GM23338 (cell line): Measurements from ENCODE around the gene DDX4. TPM values are rescaled to one million over a fixed set of nuclear protein-coding genes. Genes with fewer than 3 reads are reported as not detected.

Source experiments
- ATAC-seq: fragments of 200-7000 bp; cut with Tn5 transposase; 3 replicates; pipeline ENCODE4 v1.9.1; 2020
- DNase-seq: peaks from one replicate; pipeline ENCODE4 v3.0.0-alpha.2; 2015; ENCODE audit warnings: low spot score
- H2AFZ ChIP-seq: fragments of 200-600 bp; sonication (generic); 2 replicates; pipeline ENCODE4 v1.8.0; 2016; ENCODE audit warnings: antibody characterized with exemption, mild to moderate bottlenecking, moderate library complexity
- H3F3A ChIP-seq: fragments of 200-600 bp; sonication (generic); replicated peaks from 2 replicates; pipeline ENCODE4 v1.8.0; 2017; ENCODE audit warnings: antibody characterized with exemption, mixed run types, low read depth
- H3K27ac ChIP-seq: fragments of 200-600 bp; sonication (generic); 2 replicates; pipeline ENCODE4 v1.6.1; 2016; ENCODE audit warnings: low read depth
- H3K27me3 ChIP-seq: fragments of 200-600 bp; sonication (generic); 2 replicates; pipeline ENCODE4 v1.8.0; 2016; ENCODE audit warnings: mild to moderate bottlenecking, mixed run types, moderate library complexity; ENCODE audit not compliant: insufficient read depth
- H3K36me3 ChIP-seq: fragments of 200-600 bp; sonication (generic); 2 replicates; pipeline ENCODE4 v1.8.0; 2016; ENCODE audit warnings: mild to moderate bottlenecking; ENCODE audit not compliant: insufficient read depth
- H3K4me1 ChIP-seq: fragments of 200-600 bp; sonication (generic); 2 replicates; pipeline ENCODE4 v1.8.0; 2016; ENCODE audit warnings: mild to moderate bottlenecking, moderate library complexity; ENCODE audit not compliant: insufficient read depth
- H3K4me2 ChIP-seq: fragments of 200-600 bp; sonication (generic); 2 replicates; pipeline ENCODE4 v1.7.1; 2017; ENCODE audit warnings: mixed run types
- H3K4me3 ChIP-seq: fragments of 200-600 bp; sonication (generic); 2 replicates; pipeline ENCODE4 v1.6.1; 2016; ENCODE audit warnings: mixed run types
- H3K79me2 ChIP-seq: fragments of 200-600 bp; sonication (generic); replicated peaks from 2 replicates; pipeline ENCODE4 v1.8.0; 2017; ENCODE audit warnings: mild to moderate bottlenecking; ENCODE audit not compliant: insufficient read depth
- H3K9me2 ChIP-seq: fragments of 200-600 bp; sonication (generic); 2 replicates; pipeline ENCODE4 v1.8.0; 2017; ENCODE audit not compliant: insufficient read depth
- H4K20me1 ChIP-seq: fragments of 200-600 bp; sonication (generic); replicated peaks from 2 replicates; pipeline ENCODE4 v1.8.0; 2017; ENCODE audit warnings: mild to moderate bottlenecking; ENCODE audit not compliant: insufficient read depth
- H3K27ac Mint-ChIP-seq: 2 replicates; pipeline ENCODE4 v1.8.0; 2020; ENCODE audit warnings: inconsistent platforms, mild to moderate bottlenecking, moderate library complexity, mixed read lengths
- H3K27me3 Mint-ChIP-seq: 3 replicates; pipeline ENCODE4 v1.8.0; 2022; ENCODE audit warnings: low read depth, mild to moderate bottlenecking, moderate library complexity, mixed read lengths, inconsistent platforms; ENCODE audit not compliant: insufficient read depth, poor library complexity
- H3K36me3 Mint-ChIP-seq: 3 replicates; pipeline ENCODE4 v1.8.0; 2021; ENCODE audit warnings: low read depth, mild to moderate bottlenecking, inconsistent platforms, moderate library complexity, mixed read lengths
- H3K4me1 Mint-ChIP-seq: 3 replicates; pipeline ENCODE4 v1.8.0; 2020; ENCODE audit warnings: mild to moderate bottlenecking, inconsistent platforms, mixed read lengths
- H3K4me3 Mint-ChIP-seq: 3 replicates; pipeline ENCODE4 v1.8.0; 2021; ENCODE audit warnings: moderate library complexity, mild to moderate bottlenecking, inconsistent platforms, mixed read lengths
- H3K9me3 Mint-ChIP-seq: 3 replicates; pipeline ENCODE4 v1.8.0; 2020; ENCODE audit warnings: moderate library complexity, mild to moderate bottlenecking, inconsistent platforms, mixed read lengths
- CREB1 ChIP-seq: fragments of 250-450 bp; sonication (Bioruptor Pico); IDR thresholded peaks from 2 replicates; pipeline ENCODE4 v1.5.0; 2020; ENCODE audit warnings: low read depth, mild to moderate bottlenecking, moderate library complexity
- EZH2 ChIP-seq: fragments of 200-600 bp; sonication (generic); IDR thresholded peaks from one replicate; pipeline ENCODE4 v1.8.0; 2017; ENCODE audit warnings: antibody characterized with exemption, mild to moderate bottlenecking, low read depth; ENCODE audit not compliant: unreplicated experiment
- EZH2phosphoT487 ChIP-seq: fragments of 200-600 bp; sonication (generic); IDR thresholded peaks from one replicate; pipeline ENCODE4 v1.8.1; 2018; ENCODE audit warnings: antibody characterized with exemption; ENCODE audit not compliant: unreplicated experiment
- JUNB ChIP-seq: IDR thresholded peaks from one replicate; pipeline ENCODE4 v1.6.1; 2016; ENCODE audit warnings: antibody characterized with exemption; ENCODE audit not compliant: unreplicated experiment
- NANOG ChIP-seq: IDR thresholded peaks from 2 replicates; pipeline ENCODE4 v1.6.1; 2016; ENCODE audit warnings: antibody characterized with exemption, borderline replicate concordance
- POLR2AphosphoS5 ChIP-seq: IDR thresholded peaks from 2 replicates; pipeline ENCODE4 v1.6.1; 2016; ENCODE audit warnings: antibody characterized with exemption, low read depth
- ZNF114 ChIP-seq: fragments of 250-450 bp; sonication (Bioruptor Pico); IDR thresholded peaks from 2 replicates; pipeline ENCODE4 v1.5.0; 2020; ENCODE audit warnings: mild to moderate bottlenecking, moderate library complexity
- polyA plus RNA-seq: library from polyadenylated mRNA; unstranded; fragments of >200 nt; fragmentation: Nextera tagmentation; extraction: Ambion mirVana; gene quantifications from 2 replicates; pipeline ENCODE4 v1.2.1, GENCODE V29; 2016
- total RNA-seq: library from RNA; depleted of rRNA; stranded (reverse); fragments of >200 nt; shearing (Covaris generic); gene quantifications from 2 replicates; pipeline ENCODE4 v1.2.3, GENCODE V29; 2014
- TF ChIP-seq, protein P1 (sequence below), 2 experiments: fragments of 200-600 bp in 1 of 2; sonication (generic) in 1 of 2; conservative IDR thresholded peaks; 2 replicates each; pipeline versions ENCODE4 v1.5.1 to v1.6.1; 2016 to 2017; ENCODE audit warnings: antibody characterized with exemption in 2 of 2, low read depth in 2 of 2, mild to moderate bottlenecking in 2 of 2, moderate library complexity in 1 of 2
- TF ChIP-seq, protein P2 (sequence below): IDR thresholded peaks from one replicate; pipeline ENCODE4 v1.6.1; 2018; ENCODE audit warnings: antibody characterized with exemption; ENCODE audit not compliant: unreplicated experiment
- TF ChIP-seq, protein P3 (sequence below): IDR thresholded peaks from 2 replicates; pipeline ENCODE4 v1.6.1; 2016; ENCODE audit warnings: antibody characterized with exemption

Gene DDX4
- total and polyA plus RNA-seq, 2 experiments from 2014 or later: 0.83 TPM; not detected in 1

- H3K79me2 ChIP-seq: no peaks in the 10 kb centered on the region
- Mint-ChIP-seq H3K4me3 (no peak overlapping the region), H3K27me3 (peaks cover 4% of the 10 kb centered on the region), H3K27ac (no peak overlapping the region), H3K36me3 (no peaks in the 10 kb centered on the region), H3K9me3 (no peaks in the 10 kb centered on the region), H3K4me1 (peaks cover 22% of the 10 kb centered on the region)
- H3K27ac ChIP-seq: no peak overlapping the region
- H3K4me3 ChIP-seq: no peak overlapping the region
- H3K36me3 ChIP-seq: no peaks in the 10 kb centered on the region
- no peak overlapping the region for H3K4me2 ChIP-seq
- no peaks in the 10 kb centered on the region for H3K27me3 ChIP-seq
- no peaks in the 10 kb centered on the region for H3F3A ChIP-seq
- no peak for ATAC-seq
- no peaks in the 10 kb centered on the region for H3K9me2 ChIP-seq
- H2AFZ ChIP-seq: peak overlapping the region; percentile 60
- H4K20me1 ChIP-seq: no peaks in the 10 kb centered on the region
- TF ChIP-seq, protein P1, sequence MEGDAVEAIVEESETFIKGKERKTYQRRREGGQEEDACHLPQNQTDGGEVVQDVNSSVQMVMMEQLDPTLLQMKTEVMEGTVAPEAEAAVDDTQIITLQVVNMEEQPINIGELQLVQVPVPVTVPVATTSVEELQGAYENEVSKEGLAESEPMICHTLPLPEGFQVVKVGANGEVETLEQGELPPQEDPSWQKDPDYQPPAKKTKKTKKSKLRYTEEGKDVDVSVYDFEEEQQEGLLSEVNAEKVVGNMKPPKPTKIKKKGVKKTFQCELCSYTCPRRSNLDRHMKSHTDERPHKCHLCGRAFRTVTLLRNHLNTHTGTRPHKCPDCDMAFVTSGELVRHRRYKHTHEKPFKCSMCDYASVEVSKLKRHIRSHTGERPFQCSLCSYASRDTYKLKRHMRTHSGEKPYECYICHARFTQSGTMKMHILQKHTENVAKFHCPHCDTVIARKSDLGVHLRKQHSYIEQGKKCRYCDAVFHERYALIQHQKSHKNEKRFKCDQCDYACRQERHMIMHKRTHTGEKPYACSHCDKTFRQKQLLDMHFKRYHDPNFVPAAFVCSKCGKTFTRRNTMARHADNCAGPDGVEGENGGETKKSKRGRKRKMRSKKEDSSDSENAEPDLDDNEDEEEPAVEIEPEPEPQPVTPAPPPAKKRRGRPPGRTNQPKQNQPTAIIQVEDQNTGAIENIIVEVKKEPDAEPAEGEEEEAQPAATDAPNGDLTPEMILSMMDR (conservative IDR thresholded peaks at IDR 0.05; ENCODE audit: low read depth in 2 of 2): no peak
- TF ChIP-seq JUNB (no peak), ZNF114 (CRISPR knock-in tag) (no peak), EZH2 (no peak), NANOG (no peak)
- TF ChIP-seq, protein P2, sequence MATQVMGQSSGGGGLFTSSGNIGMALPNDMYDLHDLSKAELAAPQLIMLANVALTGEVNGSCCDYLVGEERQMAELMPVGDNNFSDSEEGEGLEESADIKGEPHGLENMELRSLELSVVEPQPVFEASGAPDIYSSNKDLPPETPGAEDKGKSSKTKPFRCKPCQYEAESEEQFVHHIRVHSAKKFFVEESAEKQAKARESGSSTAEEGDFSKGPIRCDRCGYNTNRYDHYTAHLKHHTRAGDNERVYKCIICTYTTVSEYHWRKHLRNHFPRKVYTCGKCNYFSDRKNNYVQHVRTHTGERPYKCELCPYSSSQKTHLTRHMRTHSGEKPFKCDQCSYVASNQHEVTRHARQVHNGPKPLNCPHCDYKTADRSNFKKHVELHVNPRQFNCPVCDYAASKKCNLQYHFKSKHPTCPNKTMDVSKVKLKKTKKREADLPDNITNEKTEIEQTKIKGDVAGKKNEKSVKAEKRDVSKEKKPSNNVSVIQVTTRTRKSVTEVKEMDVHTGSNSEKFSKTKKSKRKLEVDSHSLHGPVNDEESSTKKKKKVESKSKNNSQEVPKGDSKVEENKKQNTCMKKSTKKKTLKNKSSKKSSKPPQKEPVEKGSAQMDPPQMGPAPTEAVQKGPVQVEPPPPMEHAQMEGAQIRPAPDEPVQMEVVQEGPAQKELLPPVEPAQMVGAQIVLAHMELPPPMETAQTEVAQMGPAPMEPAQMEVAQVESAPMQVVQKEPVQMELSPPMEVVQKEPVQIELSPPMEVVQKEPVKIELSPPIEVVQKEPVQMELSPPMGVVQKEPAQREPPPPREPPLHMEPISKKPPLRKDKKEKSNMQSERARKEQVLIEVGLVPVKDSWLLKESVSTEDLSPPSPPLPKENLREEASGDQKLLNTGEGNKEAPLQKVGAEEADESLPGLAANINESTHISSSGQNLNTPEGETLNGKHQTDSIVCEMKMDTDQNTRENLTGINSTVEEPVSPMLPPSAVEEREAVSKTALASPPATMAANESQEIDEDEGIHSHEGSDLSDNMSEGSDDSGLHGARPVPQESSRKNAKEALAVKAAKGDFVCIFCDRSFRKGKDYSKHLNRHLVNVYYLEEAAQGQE: no peak
- H3K4me1 ChIP-seq: peaks cover 38% of the 10 kb centered on the region
- no peak for DNase-seq
Measured at GRCh38 chr5:55773057-55773456, 35.2 kb downstream of the DDX4 start.

DNA sequence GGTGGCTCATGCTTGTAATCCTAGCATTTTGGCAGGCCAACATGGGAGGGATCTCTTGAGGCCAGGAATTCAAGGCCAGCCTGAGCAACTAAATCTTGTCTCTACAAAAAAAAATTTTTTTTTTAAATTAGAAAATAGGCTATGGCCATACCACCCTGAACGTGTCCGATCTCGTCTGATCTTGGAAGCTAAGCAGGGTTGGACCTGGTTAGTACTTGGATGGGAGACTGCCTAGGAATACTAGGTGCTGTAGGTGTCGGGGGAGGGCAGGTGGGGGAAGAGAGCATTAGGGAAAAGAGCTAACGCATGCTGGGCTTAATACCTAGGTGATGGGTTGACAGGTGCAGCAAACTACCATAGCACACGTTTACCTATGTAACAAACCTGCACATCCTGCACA lies 39.5 kb downstream of the DDX4 start:
- H3K27me3 ChIP-seq: no peaks in the 10 kb centered on the region
- no peak overlapping the region for H3K4me2 ChIP-seq
- peaks cover 15% of the 10 kb centered on the region for H3K4me1 ChIP-seq
- no peaks in the 10 kb centered on the region for H3K36me3 Mint-ChIP-seq
- H3K4me3 Mint-ChIP-seq: no peak overlapping the region
- DNase-seq (peak; percentile 2), ATAC-seq (no peak)
- H3K9me2 ChIP-seq: no peaks in the 10 kb centered on the region
- no peaks in the 10 kb centered on the region for H3F3A ChIP-seq
- H4K20me1 ChIP-seq: no peaks in the 10 kb centered on the region
- H3K79me2 ChIP-seq: no peaks in the 10 kb centered on the region
- no peaks in the 10 kb centered on the region for H3K9me3 Mint-ChIP-seq
- no peak overlapping the region for H3K4me3 ChIP-seq
- no peak overlapping the region for H3K27ac ChIP-seq
- no peak for TF ChIP-seq CREB1 (CRISPR knock-in tag)
- TF ChIP-seq EZH2: no peak
- no peak for TF ChIP-seq POLR2AphosphoS5
- TF ChIP-seq JUNB: no peak
- TF ChIP-seq ZNF114 (CRISPR knock-in tag): no peak
- TF ChIP-seq, protein P3, sequence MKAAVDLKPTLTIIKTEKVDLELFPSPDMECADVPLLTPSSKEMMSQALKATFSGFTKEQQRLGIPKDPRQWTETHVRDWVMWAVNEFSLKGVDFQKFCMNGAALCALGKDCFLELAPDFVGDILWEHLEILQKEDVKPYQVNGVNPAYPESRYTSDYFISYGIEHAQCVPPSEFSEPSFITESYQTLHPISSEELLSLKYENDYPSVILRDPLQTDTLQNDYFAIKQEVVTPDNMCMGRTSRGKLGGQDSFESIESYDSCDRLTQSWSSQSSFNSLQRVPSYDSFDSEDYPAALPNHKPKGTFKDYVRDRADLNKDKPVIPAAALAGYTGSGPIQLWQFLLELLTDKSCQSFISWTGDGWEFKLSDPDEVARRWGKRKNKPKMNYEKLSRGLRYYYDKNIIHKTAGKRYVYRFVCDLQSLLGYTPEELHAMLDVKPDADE: no peak
- TF ChIP-seq EZH2phosphoT487: no peak
- no peaks in the 10 kb centered on the region for H3K36me3 ChIP-seq
- no peak overlapping the region for H2AFZ ChIP-seq
- no peak overlapping the region for H3K27ac Mint-ChIP-seq
- H3K4me1 Mint-ChIP-seq: peaks cover 6% of the 10 kb centered on the region
- peaks cover 2% of the 10 kb centered on the region for H3K27me3 Mint-ChIP-seq
